Raji (cell line): ENCODE results near the gene CPZ.

Experiments used
- POLR2A ChIP-seq: IDR thresholded peaks from 2 replicates; pipeline ENCODE4 v1.6.1; 2011; ENCODE audit warnings: low read depth, low read length, control low read depth; ENCODE audit not compliant: insufficient read depth

Gene CPZ

GRCh38 chr4:8583655-8584025, 8.9 kb upstream of the CPZ start:
- TF ChIP-seq POLR2A, result no peak

GRCh38 chr4:8585186-8585585, 7.4 kb upstream of the CPZ start:
- TF ChIP-seq POLR2A, result no peak

- no peak for TF ChIP-seq POLR2A
Observed at GRCh38 chr4:8585721-8586212, 6.8 kb upstream of the CPZ start.

DNA sequence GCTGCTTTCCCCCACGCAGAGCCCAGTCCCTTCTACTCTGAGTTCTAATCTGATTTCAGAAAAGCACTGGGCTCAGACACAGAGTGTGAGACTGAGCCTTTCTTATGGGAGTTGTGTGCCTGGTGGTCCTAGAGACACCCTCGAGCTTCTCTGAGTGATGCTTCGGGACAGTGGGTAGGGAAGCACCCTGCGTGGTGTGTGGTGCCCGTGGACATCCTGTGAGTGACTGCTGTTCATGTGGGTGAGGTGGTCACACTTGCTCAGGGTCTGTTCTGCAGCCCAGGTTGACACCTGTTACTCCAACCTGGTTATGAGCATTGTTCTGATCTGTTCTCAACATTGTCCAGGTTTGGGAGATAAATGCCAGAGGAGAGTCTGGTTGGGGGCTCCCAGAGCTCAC, 6.3 kb upstream of the CPZ start:
- no peak for TF ChIP-seq POLR2A

- TF ChIP-seq POLR2A, result no peak
Observed at GRCh38 chr4:8586671-8587468, 5.7 kb upstream of the CPZ start.

DNA sequence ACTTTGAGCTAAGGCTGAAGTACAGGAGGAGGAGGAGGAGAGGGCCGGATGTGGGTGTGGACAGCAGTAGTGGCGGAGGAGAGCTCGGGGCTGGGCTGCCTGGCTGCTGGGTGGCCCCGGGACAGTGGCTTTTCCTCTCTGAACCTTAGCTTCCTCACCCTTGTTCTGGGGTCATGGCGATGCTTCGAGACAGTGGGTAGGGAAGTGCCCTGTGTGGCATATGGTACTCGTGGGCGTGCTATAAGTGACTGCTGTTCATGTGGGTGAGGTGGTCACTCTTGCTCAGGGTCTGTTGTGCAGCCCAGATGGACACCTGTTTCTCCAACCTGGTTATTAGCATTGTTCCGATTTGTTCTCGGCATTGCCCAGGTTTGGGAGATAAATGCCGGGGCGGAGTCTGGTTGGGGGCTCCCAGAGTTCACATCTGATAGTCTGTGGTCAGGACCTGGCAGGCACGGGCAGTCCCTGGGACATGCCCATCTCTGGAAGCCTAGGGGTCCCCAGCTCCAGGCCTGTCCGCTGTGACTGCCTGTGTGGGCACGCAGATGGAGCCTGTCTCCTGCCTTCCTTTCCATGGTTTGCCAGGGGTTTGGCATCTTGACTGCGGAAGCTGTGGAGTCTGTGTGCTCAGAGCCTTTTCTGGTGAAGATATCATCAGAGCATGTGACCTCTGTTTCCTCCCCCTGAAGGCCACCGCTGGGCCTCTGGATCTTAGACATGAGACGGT, 4.9 kb upstream of the CPZ start:
- no peak for TF ChIP-seq POLR2A

GRCh38 chr4:8588196-8588470, 4.4 kb upstream of the CPZ start:
- TF ChIP-seq POLR2A, result no peak

DNA sequence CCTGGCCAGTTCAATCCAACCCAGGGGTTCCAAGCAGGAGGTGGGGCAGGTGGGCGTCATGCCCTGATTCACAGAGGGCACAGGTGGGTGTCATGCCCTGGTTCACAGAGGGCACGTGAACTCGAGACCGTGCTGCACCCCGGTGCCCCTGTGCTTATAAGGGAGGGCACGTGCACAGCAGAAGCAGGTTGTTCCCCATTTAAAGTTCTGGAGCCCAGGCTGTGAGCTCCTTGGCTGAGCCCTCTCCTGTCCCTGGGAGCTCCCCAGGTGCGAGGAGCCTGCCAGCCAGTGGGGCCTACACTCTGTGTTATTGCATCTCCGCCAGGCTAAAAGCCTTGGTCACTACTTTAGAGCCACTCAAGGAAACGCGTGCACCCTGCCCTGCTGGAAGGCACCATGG, 3.2 kb upstream of the CPZ start:
- no peak for TF ChIP-seq POLR2A

DNA sequence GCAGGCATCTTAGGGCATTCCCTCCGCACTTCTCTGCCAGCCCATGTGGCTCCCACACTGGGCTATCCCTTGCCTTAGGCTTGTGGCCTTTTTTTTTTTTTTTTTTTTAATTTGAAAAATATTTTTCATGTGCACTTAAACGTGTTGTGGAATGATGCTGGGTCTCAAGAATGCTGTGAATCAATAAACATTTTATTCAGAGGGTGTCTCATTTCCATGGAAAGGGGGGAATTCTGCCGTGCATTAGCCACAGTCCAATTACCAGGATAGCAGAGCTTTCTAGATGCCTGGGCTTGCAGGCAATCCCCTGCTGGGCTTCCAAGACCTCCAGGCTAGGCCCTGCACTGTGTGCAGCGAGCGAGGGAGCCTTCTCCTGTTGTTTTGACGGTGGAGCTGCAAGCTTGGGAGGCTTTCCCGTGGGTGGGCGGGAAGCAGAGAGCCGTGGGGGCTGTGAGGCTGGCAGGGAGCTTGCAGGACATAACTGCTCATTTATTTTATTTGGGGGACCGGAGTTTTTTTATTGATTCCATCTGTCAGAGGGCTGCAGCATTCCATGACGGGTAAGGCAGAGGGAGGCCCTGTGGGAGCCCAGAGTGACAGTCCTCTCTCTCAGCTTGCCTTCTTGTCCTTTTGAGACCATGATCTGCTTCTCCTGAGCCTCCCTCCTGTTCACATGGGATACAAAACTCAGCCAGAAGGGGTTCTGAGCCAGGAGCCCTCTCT, 2.6 kb upstream of the CPZ start:
- no peak for TF ChIP-seq POLR2A

- TF ChIP-seq POLR2A, result no peak
Observed at GRCh38 chr4:8590546-8590880, 2.1 kb upstream of the CPZ start.

- TF ChIP-seq POLR2A, result no peak
Observed at GRCh38 chr4:8591114-8591513, 1.5 kb upstream of the CPZ start.

- no peak for TF ChIP-seq POLR2A
Observed at GRCh38 chr4:8591626-8592365, 769 bp upstream of the CPZ start.

DNA sequence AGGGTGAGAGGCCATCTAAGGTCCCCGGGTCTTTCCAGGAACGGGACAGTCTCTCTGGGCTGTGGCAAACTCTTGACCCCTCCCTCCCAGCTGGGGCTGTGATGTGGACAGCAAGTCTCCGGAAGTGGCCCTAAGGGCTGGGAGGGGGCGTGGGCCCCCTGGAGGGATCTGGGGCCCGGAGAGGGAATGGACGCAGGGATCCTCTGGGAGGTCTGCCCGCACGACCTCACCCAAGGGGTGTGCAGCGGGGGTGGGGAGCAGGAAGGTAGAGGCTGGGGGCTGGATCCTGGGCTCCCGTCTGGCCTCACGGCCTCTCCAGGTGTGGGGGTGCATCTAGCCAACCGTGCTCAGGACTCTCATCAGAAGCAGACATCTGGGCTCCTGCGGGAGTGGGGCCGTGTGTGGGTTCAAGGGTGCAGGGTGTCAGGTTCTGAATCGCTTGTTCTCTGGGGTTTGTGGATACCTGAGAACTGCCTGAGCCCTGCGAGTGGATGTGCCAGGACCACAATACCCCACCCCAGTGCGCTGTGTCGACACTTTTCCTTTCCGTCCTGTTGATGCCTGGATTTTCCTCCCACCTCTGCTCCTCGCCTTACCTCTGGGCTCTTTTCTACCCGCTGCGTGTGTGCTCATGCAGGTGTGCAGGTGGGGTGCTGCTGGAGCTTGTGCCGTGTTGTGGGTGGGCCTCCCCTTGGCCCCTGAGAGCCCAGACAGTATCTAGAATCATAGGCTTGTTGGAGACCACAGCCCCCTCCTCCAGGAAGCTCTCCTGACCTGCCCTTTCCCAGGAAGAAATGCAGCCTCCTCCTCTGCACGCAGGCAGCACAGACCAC, 915 bp downstream of the CPZ start:
- TF ChIP-seq POLR2A, result no peak

DNA sequence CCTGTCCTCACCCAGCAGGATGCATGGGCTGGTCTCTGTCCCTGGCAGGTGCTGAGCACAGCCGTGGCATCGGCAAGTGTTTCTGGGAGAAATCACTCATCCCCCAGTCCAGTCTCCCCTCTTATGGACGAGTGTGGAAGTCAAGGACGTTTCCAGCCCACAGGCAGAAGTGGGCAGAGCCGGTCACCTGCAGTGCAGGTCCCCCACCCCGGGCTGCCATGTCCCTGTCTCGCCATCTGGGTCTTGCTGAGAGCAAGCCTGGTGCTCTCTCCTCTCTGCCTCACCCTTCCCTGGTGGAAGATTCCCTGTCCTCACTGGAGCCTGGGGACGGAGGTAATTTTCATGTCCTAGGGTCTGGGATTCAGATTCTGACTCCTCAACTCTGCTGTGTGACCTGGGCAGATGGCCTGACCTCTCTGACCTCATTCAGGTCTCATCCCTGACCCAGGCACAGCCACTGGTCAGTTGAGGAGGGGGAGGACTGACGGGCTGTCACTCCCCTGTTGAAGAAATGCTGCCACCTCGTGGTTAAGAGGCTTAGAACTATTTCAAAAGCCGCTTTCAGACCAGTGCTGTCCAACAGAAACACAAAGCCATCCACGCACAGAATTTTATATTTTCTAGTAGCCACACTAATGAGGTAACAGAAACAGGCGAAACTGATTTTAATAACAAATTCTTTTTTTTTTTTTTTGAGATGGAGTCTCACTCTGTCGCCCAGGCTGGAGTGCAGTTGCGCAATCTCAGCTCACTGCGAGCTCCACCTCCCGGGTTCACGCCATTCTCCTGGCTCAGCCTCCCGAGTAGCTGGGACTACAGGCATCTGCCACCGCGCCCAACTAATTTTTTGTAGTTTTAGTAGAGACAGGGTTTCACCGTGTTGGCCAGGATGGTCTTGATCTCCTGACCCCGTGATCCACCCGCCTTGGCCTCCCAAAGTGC, 1.8 kb downstream of the CPZ start:
- TF ChIP-seq POLR2A, result no peak
